Ovary (tissue), 9 donors: Measurements from ENCODE around the gene CMTM1. TPM values are rescaled to one million over a fixed set of nuclear protein-coding genes. Genes with fewer than 3 reads are reported as not detected.

ENCODE experiments used
- DNase-seq, 5 donors: peaks; one replicate each; pipeline ENCODE4 v3.0.0-alpha.2; 2019 to 2020
- H3K27ac ChIP-seq, 2 donors: fragments of 200-600 bp; one replicate each; pipeline versions ENCODE4 v1.5.1 to v1.8.0; 2019 to 2022
- H3K27me3 ChIP-seq: fragments of 200-600 bp; one replicate; pipeline ENCODE4 v1.8.0; 2022
- H3K36me3 ChIP-seq: fragments of 200-600 bp; sonication (generic); one replicate; pipeline ENCODE4 v1.5.1; 2019
- H3K4me1 ChIP-seq: one replicate; pipeline ENCODE4 v1.8.1; 2013; ENCODE audit warnings: mild to moderate bottlenecking, moderate library complexity; ENCODE audit not compliant: insufficient read depth
- H3K4me3 ChIP-seq: fragments of 200-600 bp; sonication (generic); one replicate; pipeline ENCODE4 v1.5.1; 2017
- H3K9me3 ChIP-seq, 2 donors: fragments of 200-600 bp in 1 of 2; sonication (generic) in 1 of 2; one replicate each; pipeline versions ENCODE4 v1.5.1 to v1.8.1; 2013 to 2019; ENCODE audit warnings: mild to moderate bottlenecking in 1 of 2, moderate library complexity in 1 of 2
- CTCF ChIP-seq, 3 donors: fragments of 450-650 bp in 2 of 3; fragments of 200-600 bp in 1 of 3; IDR thresholded peaks; one replicate each; pipeline versions ENCODE4 v1.5.1 to v1.8.0; 2016 to 2022; ENCODE audit warnings: antibody characterized with exemption in 3 of 3, mild to moderate bottlenecking in 1 of 3
- EP300 ChIP-seq: sonication (generic); formaldehyde crosslinking; IDR thresholded peaks from one replicate; pipeline ENCODE4 v1.6.1; 2017; ENCODE audit warnings: antibody characterized with exemption
- POLR2A ChIP-seq: fragments of 450-650 bp; IDR thresholded peaks from one replicate; pipeline ENCODE4 v1.6.1; 2017; ENCODE audit warnings: antibody characterized with exemption, mild to moderate bottlenecking, moderate library complexity
- WGBS, 3 donors: extraction: QIAGEN DNeasy Blood & Tissue Kit in 1 of 3; methylation state at CpG; one replicate each; pipeline versions ENCODE4 v1.1.5 to v1.1.7; 2013 to 2017; 5-methylcytosine and 5-hydroxymethylcytosine counted together
- intact Hi-C, 4 donors: fragments of 100-400 bp; cut with DNase I; formaldehyde crosslinking; loops; one replicate each; pipeline versions ENCODE4 v1.11.0 to v1.15.1; 2022 to 2023
- polyA plus RNA-seq, 2 donors: library from polyadenylated mRNA; stranded (reverse); fragments of 200-250 nt in 1 of 2; fragments of 350-450 nt in 1 of 2; fragmentation: Illumina TruSeq in 1 of 2; extraction: RNeasy Lipid Tissue Mini Kit (QIAGEN cat#74804) in 1 of 2; gene quantifications; one replicate each; pipeline ENCODE4 v1.2.3, GENCODE V29; 2013 to 2014
- total RNA-seq, 7 donors: library from RNA; depleted of rRNA in 2 of 7; stranded (reverse); fragments of >200 nt in 2 of 7; fragmentation: NEBNext Ultra II Directional in 3 of 7; extraction: Animal tissue kit (Norgen Biotek cat#: 25700) in 3 of 7; gene quantifications; one replicate each; pipeline versions ENCODE4 v1.1.0 to v1.2.4, GENCODE V29; 2016 to 2023
- donor health status: DM: no; HTN: no; CAD: no; lungs with moderate emphysema.
- donor health status: DM: no; HTN: no; CAD: no.
- donor health status: Bipolar disorder and iron deficiency.
- donor health status: DM: yes; HTN: yes; CAD: no.
- donor health status: DM: no; HTN: no; CAD: no.
- donor health status: DM: yes; HTN: yes; CAD: no.

Gene CMTM1
- total and polyA plus RNA-seq, 9 donors: 0.22 to 7.1 (median 3.6) TPM

- Histone ChIP-seq H3K27ac (peak overlapping the region in 1 of 2 donors; percentile 30), H3K4me1 (peaks cover 9% of the 10 kb centered on the region), H3K4me3 (no peak overlapping the region), H3K9me3 (no peaks in the 10 kb centered on the region), H3K36me3 (no peaks in the 10 kb centered on the region), H3K27me3 (no peaks in the 10 kb centered on the region)
- TF ChIP-seq CTCF (IDR thresholded peaks at IDR 0.05): no peak
- TF ChIP-seq EP300: no peak
- no peak for TF ChIP-seq POLR2A
- intact Hi-C loops: no loop called here
- DNase-seq: no peak
- 88 to 90% (median 88%) methylated on average over 11 of the region's 11 CpGs for whole genome bisulfite sequencing, 3 donors
Observed at GRCh38 chr16:66522816-66523590, 43.2 kb upstream of the CMTM1 start.

- Histone ChIP-seq H3K36me3 (no peaks in the 10 kb centered on the region), H3K27me3 (no peaks in the 10 kb centered on the region), H3K27ac (peak overlapping the region in 1 of 2 donors; percentile 30), H3K4me1 (peaks cover 7% of the 10 kb centered on the region), H3K9me3 (no peaks in the 10 kb centered on the region), H3K4me3 (no peak overlapping the region)
- intact Hi-C loops: no loop called here
- 59 to 76% (median 69%) methylated on average over 9 of the region's 9 CpGs for WGBS, 3 donors
- no peak for DNase-seq
- TF ChIP-seq POLR2A (no peak), EP300 (no peak), CTCF (IDR thresholded peaks at IDR 0.05) (no peak)
Observed at GRCh38 chr16:66523861-66524354, 42.3 kb upstream of the CMTM1 start.

- peaks cover 7% of the 10 kb centered on the region for H3K4me1 ChIP-seq
- no peak for DNase-seq
- H3K36me3 ChIP-seq: no peaks in the 10 kb centered on the region
- H3K27me3 ChIP-seq: no peaks in the 10 kb centered on the region
- intact Hi-C loops: no loop called here
- no peak overlapping the region for H3K27ac ChIP-seq
- TF ChIP-seq EP300: no peak
- TF ChIP-seq POLR2A: no peak
- no peak for TF ChIP-seq CTCF (IDR thresholded peaks at IDR 0.05)
- 82 to 83% (median 82%) methylated on average over 6 of the region's 6 CpGs for WGBS, 3 donors
- no peaks in the 10 kb centered on the region for H3K9me3 ChIP-seq
- H3K4me3 ChIP-seq: no peak overlapping the region
Observed at GRCh38 chr16:66524601-66525164, 41.6 kb upstream of the CMTM1 start.

GRCh38 chr16:66525396-66526180 is 40.7 kb upstream of the CMTM1 start:
- no peak for TF ChIP-seq EP300
- TF ChIP-seq CTCF (IDR thresholded peaks at IDR 0.05): no peak
- TF ChIP-seq POLR2A: no peak
- no peaks in the 10 kb centered on the region for H3K9me3 ChIP-seq
- intact Hi-C loops: no loop called here
- no peak overlapping the region for H3K4me3 ChIP-seq
- no peaks in the 10 kb centered on the region for H3K27me3 ChIP-seq
- DNase-seq: no peak
- no peaks in the 10 kb centered on the region for H3K36me3 ChIP-seq
- 92 to 95% (median 92%) methylated on average over 9 of the region's 9 CpGs for WGBS, 3 donors
- no peak overlapping the region for H3K27ac ChIP-seq
- H3K4me1 ChIP-seq: peaks cover 7% of the 10 kb centered on the region
